ENCODE data around the gene DMBT1.
A peak's percentile ranks its signal among the peaks of the same experiment; 100 is the strongest.

DMBT1 gene

DNA sequence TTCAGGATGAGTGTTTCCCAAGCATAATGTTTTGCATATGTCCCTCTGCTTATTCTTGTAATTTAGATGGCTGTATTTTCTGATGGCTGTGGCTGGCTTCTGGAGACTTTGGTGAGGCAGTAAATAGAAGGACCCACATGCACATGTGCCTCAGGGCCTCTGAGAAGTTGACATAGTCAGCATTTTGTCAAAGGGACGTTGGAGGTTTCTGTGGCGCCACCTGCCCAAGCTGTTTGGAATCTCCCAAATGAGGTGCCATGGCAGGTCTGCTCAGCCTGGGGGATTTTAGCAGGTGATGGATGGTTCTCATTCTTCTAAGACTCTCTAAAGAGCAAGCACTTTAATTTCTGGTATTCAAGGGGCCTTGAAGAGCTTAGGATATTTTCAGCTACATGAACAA is 109.3 kb downstream of the DMBT1 start:
- no peak overlapping the region for H2BK15ac ChIP-seq (ENCODE audit: low read length)
- H3K79me1 ChIP-seq (ENCODE audit: low read depth, low read length): no peaks in the 10 kb centered on the region
- WGBS, 2 donors (ENCODE audit: extremely low coverage in 2 of 2, insufficient read length in 2 of 2, insufficient replicate concordance in 1 of 2): no CpG with 5 or more reads among the region's 2 CpGs
- H3K18ac ChIP-seq (ENCODE audit: low read length): no peak overlapping the region
- no peak overlapping the region for H3K14ac ChIP-seq (ENCODE audit: low read length)
- no peaks in the 10 kb centered on the region for H3K36me3 ChIP-seq (replicated peaks in 1 of 2; ENCODE audit: control insufficient read depth in 2 of 2, insufficient read depth in 2 of 2, low read length in 2 of 2)
- H3K4me1 ChIP-seq (ENCODE audit: control insufficient read depth in 2 of 2, insufficient read depth in 1 of 2, low read depth in 1 of 2, low read length in 2 of 2): no peaks in the 10 kb centered on the region
- H3K9ac ChIP-seq (ENCODE audit: low read depth, low read length, poor library complexity): no peak overlapping the region
- H3K27me3 ChIP-seq (ENCODE audit: control insufficient read depth in 3 of 3, insufficient read depth in 3 of 3, low read depth in 1 of 3, low read length in 3 of 3): peaks cover 0 to 13% (median 0%) of the 10 kb centered on the region in 3 experiments
- no peak overlapping the region for H2AK5ac ChIP-seq (ENCODE audit: low read depth, low read length)
- H3K4me2 ChIP-seq (ENCODE audit: insufficient read depth, low read length, poor library complexity, severe bottlenecking): no peak overlapping the region
- no peak overlapping the region for H2BK5ac ChIP-seq (ENCODE audit: low read length)
- no peak overlapping the region for H2BK12ac ChIP-seq (ENCODE audit: low read length)
- no peak overlapping the region for H4K91ac ChIP-seq (ENCODE audit: low read depth, low read length, poor library complexity)
- H3K4me3 ChIP-seq (ENCODE audit: low read length in 2 of 2): no peak overlapping the region
- H2BK120ac ChIP-seq (ENCODE audit: low read depth, low read length): no peak overlapping the region
- peaks cover 0 to 2% of the 10 kb centered on the region in 2 donors for H3K9me3 ChIP-seq (replicated peaks in 1 of 2; ENCODE audit: control insufficient read depth in 2 of 2, insufficient read depth in 1 of 2, low read depth in 1 of 2, low read length in 2 of 2)
- no peak overlapping the region for H3K27ac ChIP-seq (replicated peaks; ENCODE audit: low read length)
- DNase-seq (ENCODE audit: low spot score): no peak
- H3K4ac ChIP-seq (ENCODE audit: low read length): no peak overlapping the region
- H2AFZ ChIP-seq (ENCODE audit: low read length): no peak overlapping the region
- H4K8ac ChIP-seq (ENCODE audit: low read depth, low read length): no peak overlapping the region
- peak overlapping the region; percentile 8 for H3K23ac ChIP-seq (ENCODE audit: low read depth, low read length, poor library complexity)

DNA sequence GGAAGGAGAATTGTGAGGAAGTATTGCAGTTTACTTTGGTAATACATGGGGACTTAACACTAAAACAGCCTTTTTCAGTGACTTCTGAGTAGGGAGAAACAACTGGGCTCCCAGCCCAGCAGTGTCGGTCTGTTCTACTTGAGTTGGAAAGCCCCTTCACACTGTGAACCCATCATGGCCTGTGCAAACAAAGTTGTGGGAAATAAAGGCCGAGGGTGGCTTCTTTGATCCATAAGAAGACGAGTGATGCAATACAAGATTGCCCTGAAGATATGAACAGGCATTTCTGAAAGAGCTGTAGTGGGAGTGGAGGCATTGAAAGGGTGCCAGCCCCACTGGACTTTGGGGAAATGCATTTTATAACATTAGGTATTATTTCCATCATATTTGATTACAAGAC is 110.8 kb downstream of the DMBT1 start:
- H3K23ac ChIP-seq (ENCODE audit: low read depth, low read length, poor library complexity): no peak overlapping the region
- peaks cover 0 to 2% of the 10 kb centered on the region in 2 donors for H3K9me3 ChIP-seq (replicated peaks in 1 of 2; ENCODE audit: control insufficient read depth in 2 of 2, insufficient read depth in 1 of 2, low read depth in 1 of 2, low read length in 2 of 2)
- no peaks in the 10 kb centered on the region for H3K79me1 ChIP-seq (ENCODE audit: low read depth, low read length)
- H4K8ac ChIP-seq (ENCODE audit: low read depth, low read length): no peak overlapping the region
- no peak overlapping the region for H2BK5ac ChIP-seq (ENCODE audit: low read length)
- H3K27me3 ChIP-seq (ENCODE audit: control insufficient read depth in 3 of 3, insufficient read depth in 3 of 3, low read depth in 1 of 3, low read length in 3 of 3): peaks cover 0 to 8% (median 0%) of the 10 kb centered on the region in 3 experiments
- no peaks in the 10 kb centered on the region for H3K36me3 ChIP-seq (replicated peaks in 1 of 2; ENCODE audit: control insufficient read depth in 2 of 2, insufficient read depth in 2 of 2, low read length in 2 of 2)
- H3K4ac ChIP-seq (ENCODE audit: low read length): no peak overlapping the region
- H3K9ac ChIP-seq (ENCODE audit: low read depth, low read length, poor library complexity): no peak overlapping the region
- no peak overlapping the region for H3K18ac ChIP-seq (ENCODE audit: low read length)
- no peak overlapping the region for H3K14ac ChIP-seq (ENCODE audit: low read length)
- H2AFZ ChIP-seq (ENCODE audit: low read length): no peak overlapping the region
- H2BK12ac ChIP-seq (ENCODE audit: low read length): no peak overlapping the region
- H4K91ac ChIP-seq (ENCODE audit: low read depth, low read length, poor library complexity): no peak overlapping the region
- no CpG with 5 or more reads among the region's 3 CpGs for WGBS, 2 donors (ENCODE audit: extremely low coverage in 2 of 2, insufficient read length in 2 of 2, insufficient replicate concordance in 1 of 2)
- no peak overlapping the region for H2BK120ac ChIP-seq (ENCODE audit: low read depth, low read length)
- no peaks in the 10 kb centered on the region for H3K4me1 ChIP-seq (ENCODE audit: control insufficient read depth in 2 of 2, insufficient read depth in 1 of 2, low read depth in 1 of 2, low read length in 2 of 2)
- no peak overlapping the region for H3K27ac ChIP-seq (replicated peaks; ENCODE audit: low read length)
- no peak overlapping the region for H3K4me2 ChIP-seq (ENCODE audit: insufficient read depth, low read length, poor library complexity, severe bottlenecking)
- no peak overlapping the region for H2AK5ac ChIP-seq (ENCODE audit: low read depth, low read length)
- H2BK15ac ChIP-seq (ENCODE audit: low read length): no peak overlapping the region
- DNase-seq (ENCODE audit: low spot score): no peak
- H3K4me3 ChIP-seq (ENCODE audit: low read length in 2 of 2): no peak overlapping the region

GRCh38 chr10:122672655-122673054 is 112.1 kb downstream of the DMBT1 start:
- Histone ChIP-seq H3K36me3 (replicated peaks in 1 of 2; ENCODE audit: control insufficient read depth in 2 of 2, insufficient read depth in 2 of 2, low read length in 2 of 2) (no peaks in the 10 kb centered on the region), H3K4me3 (ENCODE audit: low read length in 2 of 2) (no peak overlapping the region), H3K14ac (ENCODE audit: low read length) (no peak overlapping the region), H2BK120ac (ENCODE audit: low read depth, low read length) (no peak overlapping the region), H3K79me1 (ENCODE audit: low read depth, low read length) (no peaks in the 10 kb centered on the region), H3K18ac (ENCODE audit: low read length) (no peak overlapping the region), H3K4me1 (ENCODE audit: control insufficient read depth in 2 of 2, insufficient read depth in 1 of 2, low read depth in 1 of 2, low read length in 2 of 2) (no peaks in the 10 kb centered on the region), H3K4ac (ENCODE audit: low read length) (no peak overlapping the region), H2AFZ (ENCODE audit: low read length) (no peak overlapping the region), H2BK15ac (ENCODE audit: low read length) (no peak overlapping the region), H3K23ac (ENCODE audit: low read depth, low read length, poor library complexity) (no peak overlapping the region), H3K27me3 (ENCODE audit: control insufficient read depth in 3 of 3, insufficient read depth in 3 of 3, low read depth in 1 of 3, low read length in 3 of 3) (peaks cover 0 to 5% (median 0%) of the 10 kb centered on the region in 3 experiments), H4K8ac (ENCODE audit: low read depth, low read length) (no peak overlapping the region), H2AK5ac (ENCODE audit: low read depth, low read length) (no peak overlapping the region), H3K9ac (ENCODE audit: low read depth, low read length, poor library complexity) (no peak overlapping the region), H2BK12ac (ENCODE audit: low read length) (no peak overlapping the region), H3K27ac (replicated peaks; ENCODE audit: low read length) (no peak overlapping the region), H3K4me2 (ENCODE audit: insufficient read depth, low read length, poor library complexity, severe bottlenecking) (no peak overlapping the region), H3K9me3 (replicated peaks in 1 of 2; ENCODE audit: control insufficient read depth in 2 of 2, insufficient read depth in 1 of 2, low read depth in 1 of 2, low read length in 2 of 2) (peaks cover 0 to 2% of the 10 kb centered on the region in 2 donors), H2BK5ac (ENCODE audit: low read length) (no peak overlapping the region), H4K91ac (ENCODE audit: low read depth, low read length, poor library complexity) (no peak overlapping the region)
- DNase-seq (ENCODE audit: low spot score): no peak
- no CpG with 5 or more reads among the region's 4 CpGs for WGBS, 2 donors (ENCODE audit: extremely low coverage in 2 of 2, insufficient read length in 2 of 2, insufficient replicate concordance in 1 of 2)

DNA sequence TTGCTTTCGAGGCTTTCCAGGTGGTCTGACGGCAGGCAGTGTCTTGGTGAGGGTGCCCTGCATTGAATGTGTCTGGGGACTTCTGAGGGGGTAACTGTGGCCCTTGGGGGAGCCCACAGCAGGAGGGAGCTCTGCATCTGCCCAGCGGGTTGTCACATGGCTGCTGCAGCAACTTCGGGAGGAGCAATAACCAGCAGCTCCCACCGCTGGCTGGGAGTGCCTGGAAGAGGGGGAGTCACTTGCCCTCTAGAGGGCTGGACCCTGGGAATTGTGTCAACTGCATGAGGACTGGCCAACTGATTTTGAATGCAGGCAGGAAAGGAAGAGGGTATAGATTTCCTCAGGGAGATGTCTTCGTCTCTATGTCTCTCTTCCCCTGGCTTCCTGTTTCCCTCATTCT is 112.7 kb downstream of the DMBT1 start:
- Histone ChIP-seq H2AFZ (ENCODE audit: low read length) (no peak overlapping the region), H3K27me3 (ENCODE audit: control insufficient read depth in 3 of 3, insufficient read depth in 3 of 3, low read depth in 1 of 3, low read length in 3 of 3) (no peaks in the 10 kb centered on the region), H2BK120ac (ENCODE audit: low read depth, low read length) (no peak overlapping the region), H3K4me3 (ENCODE audit: low read length in 2 of 2) (no peak overlapping the region), H3K9me3 (replicated peaks in 1 of 2; ENCODE audit: control insufficient read depth in 2 of 2, insufficient read depth in 1 of 2, low read depth in 1 of 2, low read length in 2 of 2) (peaks cover 0 to 2% of the 10 kb centered on the region in 2 donors), H3K27ac (replicated peaks; ENCODE audit: low read length) (no peak overlapping the region), H2AK5ac (ENCODE audit: low read depth, low read length) (no peak overlapping the region), H4K8ac (ENCODE audit: low read depth, low read length) (peak overlapping the region; percentile 73), H2BK5ac (ENCODE audit: low read length) (no peak overlapping the region), H2BK12ac (ENCODE audit: low read length) (no peak overlapping the region), H3K4me1 (ENCODE audit: control insufficient read depth in 2 of 2, insufficient read depth in 1 of 2, low read depth in 1 of 2, low read length in 2 of 2) (no peaks in the 10 kb centered on the region), H3K36me3 (replicated peaks in 1 of 2; ENCODE audit: control insufficient read depth in 2 of 2, insufficient read depth in 2 of 2, low read length in 2 of 2) (no peaks in the 10 kb centered on the region), H3K4me2 (ENCODE audit: insufficient read depth, low read length, poor library complexity, severe bottlenecking) (no peak overlapping the region), H2BK15ac (ENCODE audit: low read length) (no peak overlapping the region), H3K79me1 (ENCODE audit: low read depth, low read length) (no peaks in the 10 kb centered on the region), H3K23ac (ENCODE audit: low read depth, low read length, poor library complexity) (no peak overlapping the region), H4K91ac (ENCODE audit: low read depth, low read length, poor library complexity) (no peak overlapping the region), H3K9ac (ENCODE audit: low read depth, low read length, poor library complexity) (no peak overlapping the region), H3K14ac (ENCODE audit: low read length) (no peak overlapping the region), H3K4ac (ENCODE audit: low read length) (no peak overlapping the region), H3K18ac (ENCODE audit: low read length) (peak overlapping the region; percentile 79)
- WGBS, 2 donors (ENCODE audit: extremely low coverage in 2 of 2, insufficient read length in 2 of 2, insufficient replicate concordance in 1 of 2): no CpG with 5 or more reads among the region's 6 CpGs
- DNase-seq (ENCODE audit: low spot score): no peak
